Pancreas (tissue), 10 donors: ENCODE data around the gene DEFB108B. TPM values are rescaled to one million over a fixed set of nuclear protein-coding genes. Genes with fewer than 3 reads are reported as not detected.
A peak's percentile ranks its signal among the peaks of the same experiment; 100 is the strongest.
"Not testable (repeated sequence)": the region's sequence is repeated elsewhere in the genome, so short reads cannot be mapped to it uniquely, and the experiment has no call there.

Source experiments
- ATAC-seq, 4 donors: fragments of 200-7000 bp; cut with Tn5 transposase; one replicate each; pipeline versions ENCODE4 v1.8.0 to v1.9.1; 2020; ENCODE audit warnings: mild to moderate bottlenecking in 4 of 4, moderate library complexity in 4 of 4
- DNase-seq, 6 donors: peaks; one replicate each; pipeline ENCODE4 v3.0.0-alpha.2; 2020
- FAIRE-seq: peaks from 2 replicates; lab custom pipeline; 2012; peaks lifted over from hg19 to GRCh38; lab: Jason Lieb, UNC
- H3K27ac ChIP-seq, 4 donors: fragments of 200-600 bp; sonication (generic); 1 replicate in 3 of 4; 2 replicates in 1 of 4; pipeline versions ENCODE4 v1.5.0 to v1.8.0; 2020
- H3K27me3 ChIP-seq, 4 donors: fragments of 200-600 bp; one replicate each; pipeline ENCODE4 v1.8.0; 2021
- H3K36me3 ChIP-seq, 3 donors: fragments of 200-600 bp; sonication (generic) in 1 of 3; one replicate each; pipeline versions ENCODE4 v1.5.0 to v1.8.0; 2020 to 2021
- H3K4me1 ChIP-seq, 3 donors: fragments of 200-600 bp; one replicate each; pipeline ENCODE4 v1.8.0; 2021
- H3K4me3 ChIP-seq, 4 donors: fragments of 200-600 bp; sonication (generic) in 2 of 4; one replicate each; pipeline versions ENCODE4 v1.5.0 to v1.8.0; 2020 to 2021
- H3K9me3 ChIP-seq, 4 donors: fragments of 200-600 bp; one replicate each; pipeline ENCODE4 v1.8.0; 2021
- WGBS, 2 donors: extraction: QIAGEN DNeasy Blood & Tissue Kit; methylation state at CpG; one replicate each; pipeline ENCODE4 v1.1.7; 2013; 5-methylcytosine and 5-hydroxymethylcytosine counted together
- intact Hi-C, 3 donors: fragments of 100-400 bp; cut with DNase I; formaldehyde crosslinking; loops; one replicate each; pipeline versions ENCODE4 v1.11.1 to v1.14.2; 2022
- polyA plus RNA-seq, 2 donors: library from polyadenylated mRNA; stranded (reverse); fragments of 200-250 nt; gene quantifications; one replicate each; pipeline ENCODE4 v1.2.3, GENCODE V29; 2013
- total RNA-seq, 6 donors: library from RNA; stranded (reverse); fragmentation: NEBNext Ultra II Directional in 4 of 6; extraction: Animal tissue kit (Norgen Biotek cat#: 25700) in 4 of 6; gene quantifications; one replicate each; pipeline versions ENCODE4 v1.2.1 to v1.2.4, GENCODE V29; 2021 to 2023
- TF ChIP-seq, protein P1 (sequence below), 4 donors: fragments of 200-600 bp; sonication (generic) in 3 of 4; IDR thresholded peaks; one replicate each; pipeline versions ENCODE4 v1.5.0 to v1.8.0; 2021; ENCODE audit warnings: antibody characterized with exemption in 4 of 4
- donor health status: healthy with polysubstance abuse.
- donor health status: DM: no; HTN: no; CAD: no; lungs with moderate emphysema.
- donor health status: DM: no; HTN: no; CAD: no.
- donor health status: control.
- donor health status: control.
- donor health status: Bipolar disorder and iron deficiency.
- donor health status: DM: yes; HTN: yes; CAD: no.
- donor health status: DM: no; HTN: no; CAD: no.
- donor health status: DM: no; HTN: no; CAD: no.
- donor health status: DM: yes; HTN: yes; CAD: no.

Gene DEFB108B
- total and polyA plus RNA-seq, 8 donors, result not detected

DNA sequence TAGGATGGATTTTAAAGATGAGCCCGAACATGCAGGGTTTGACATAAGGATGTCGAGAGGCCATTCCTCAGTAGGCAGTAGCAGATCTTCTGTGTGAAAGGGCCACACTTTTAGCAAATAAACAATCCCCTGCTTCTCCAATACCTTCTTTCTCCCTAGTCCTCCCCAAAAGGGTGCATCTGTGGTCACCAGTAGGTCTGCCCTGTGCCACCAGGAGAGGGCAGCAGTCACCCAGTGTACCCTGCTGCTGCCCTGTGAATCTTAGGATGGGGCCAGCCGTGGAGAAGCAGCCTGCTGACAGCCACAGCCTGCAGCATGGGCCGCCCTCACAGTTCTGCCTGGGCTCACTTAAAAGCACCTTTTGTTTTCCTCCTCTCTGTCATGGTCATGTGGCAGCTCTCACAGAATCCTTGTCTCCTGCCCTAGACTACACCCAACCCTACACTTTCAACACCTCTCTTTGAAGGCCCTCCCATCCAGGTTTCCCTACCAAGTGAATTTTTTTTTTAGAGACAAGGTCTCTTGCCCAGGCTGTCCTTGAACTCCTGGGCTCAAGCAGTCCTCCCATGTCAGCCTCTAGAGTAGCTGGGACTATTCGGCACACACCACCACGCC, 40.3 kb upstream of the DEFB108B start:
- intact Hi-C loops, ATAC-seq, H3K4me1 ChIP-seq, H3K4me3 ChIP-seq, H3K9me3 ChIP-seq, H3K27me3 ChIP-seq, H3K36me3 ChIP-seq, H3K27ac ChIP-seq, FAIRE-seq: not testable (repeated sequence)
- peak in 4 of 6 donors; percentile 27 to 70 (median 62) for DNase-seq
- TF ChIP-seq, protein P1, sequence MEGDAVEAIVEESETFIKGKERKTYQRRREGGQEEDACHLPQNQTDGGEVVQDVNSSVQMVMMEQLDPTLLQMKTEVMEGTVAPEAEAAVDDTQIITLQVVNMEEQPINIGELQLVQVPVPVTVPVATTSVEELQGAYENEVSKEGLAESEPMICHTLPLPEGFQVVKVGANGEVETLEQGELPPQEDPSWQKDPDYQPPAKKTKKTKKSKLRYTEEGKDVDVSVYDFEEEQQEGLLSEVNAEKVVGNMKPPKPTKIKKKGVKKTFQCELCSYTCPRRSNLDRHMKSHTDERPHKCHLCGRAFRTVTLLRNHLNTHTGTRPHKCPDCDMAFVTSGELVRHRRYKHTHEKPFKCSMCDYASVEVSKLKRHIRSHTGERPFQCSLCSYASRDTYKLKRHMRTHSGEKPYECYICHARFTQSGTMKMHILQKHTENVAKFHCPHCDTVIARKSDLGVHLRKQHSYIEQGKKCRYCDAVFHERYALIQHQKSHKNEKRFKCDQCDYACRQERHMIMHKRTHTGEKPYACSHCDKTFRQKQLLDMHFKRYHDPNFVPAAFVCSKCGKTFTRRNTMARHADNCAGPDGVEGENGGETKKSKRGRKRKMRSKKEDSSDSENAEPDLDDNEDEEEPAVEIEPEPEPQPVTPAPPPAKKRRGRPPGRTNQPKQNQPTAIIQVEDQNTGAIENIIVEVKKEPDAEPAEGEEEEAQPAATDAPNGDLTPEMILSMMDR (IDR thresholded peaks at IDR 0.05), result peak; percentile 33 to 55 (median 50)
- WGBS, 2 donors, result 53 to 68% methylated on average over 5 to 6 of the region's 6 CpGs

DNA sequence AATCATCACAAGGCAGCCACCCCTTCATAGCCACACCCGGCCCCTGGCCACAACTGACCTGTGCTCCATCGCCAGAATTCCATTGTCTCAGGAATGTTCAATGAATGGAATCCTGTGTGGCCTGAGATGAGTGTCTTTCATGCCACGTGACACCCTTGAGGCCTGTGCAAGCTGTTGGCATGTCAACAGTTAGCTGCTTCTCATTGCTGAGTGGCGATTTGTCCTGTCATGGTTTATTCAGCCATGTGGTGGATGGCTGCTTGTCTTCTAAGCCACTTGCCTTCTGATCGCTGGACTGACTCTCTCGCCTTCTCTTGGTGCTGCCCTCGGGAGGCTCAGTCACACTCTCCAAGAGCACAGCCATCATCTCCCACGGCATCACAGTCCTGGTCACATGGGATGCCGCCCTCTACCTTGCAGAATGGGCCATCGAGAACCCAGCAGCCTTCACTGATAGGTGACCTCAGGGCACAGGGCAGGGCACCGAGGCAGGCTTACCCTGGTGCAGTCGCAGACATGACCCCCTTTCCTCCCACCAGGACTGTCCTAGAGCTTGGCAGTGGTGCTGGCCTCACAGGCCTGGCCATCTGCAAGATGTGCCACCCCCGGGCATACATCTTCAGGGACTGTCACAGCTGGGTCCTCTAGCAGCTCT, 38.5 kb upstream of the DEFB108B start:
- H3K9me3 ChIP-seq, H3K4me1 ChIP-seq, H3K27ac ChIP-seq, intact Hi-C loops, H3K27me3 ChIP-seq, H3K36me3 ChIP-seq, DNase-seq, H3K4me3 ChIP-seq, ATAC-seq, FAIRE-seq: not testable (repeated sequence)
- WGBS, 2 donors, result 85 to 92% methylated on average over 12 to 13 of the region's 13 CpGs

DNA sequence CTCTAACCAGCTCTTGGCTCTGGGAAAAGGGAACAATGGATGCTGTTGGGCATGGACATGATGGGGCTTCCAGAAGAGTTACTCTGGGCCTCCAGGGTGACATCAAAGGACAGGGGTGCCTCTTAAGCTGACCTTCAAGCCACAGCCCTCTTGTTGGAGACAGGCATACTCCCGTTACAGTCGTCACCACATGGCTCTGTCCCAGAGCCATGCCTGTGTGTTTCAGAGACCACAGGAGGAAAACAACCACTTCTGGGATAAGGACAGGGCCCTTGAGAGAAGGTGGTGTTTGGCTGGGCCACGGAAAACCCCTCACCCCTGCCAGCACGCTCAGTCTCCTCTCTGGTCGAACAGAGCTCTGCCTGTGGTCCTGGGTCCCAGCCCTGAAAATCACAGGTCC, 37.8 kb upstream of the DEFB108B start:
- H3K9me3 ChIP-seq, H3K27ac ChIP-seq, ATAC-seq, intact Hi-C loops, FAIRE-seq, DNase-seq, H3K27me3 ChIP-seq, H3K36me3 ChIP-seq, H3K4me3 ChIP-seq, H3K4me1 ChIP-seq: not testable (repeated sequence)
- WGBS, 2 donors, result 87 to 90% methylated on average over 5 of the region's 5 CpGs

DNA sequence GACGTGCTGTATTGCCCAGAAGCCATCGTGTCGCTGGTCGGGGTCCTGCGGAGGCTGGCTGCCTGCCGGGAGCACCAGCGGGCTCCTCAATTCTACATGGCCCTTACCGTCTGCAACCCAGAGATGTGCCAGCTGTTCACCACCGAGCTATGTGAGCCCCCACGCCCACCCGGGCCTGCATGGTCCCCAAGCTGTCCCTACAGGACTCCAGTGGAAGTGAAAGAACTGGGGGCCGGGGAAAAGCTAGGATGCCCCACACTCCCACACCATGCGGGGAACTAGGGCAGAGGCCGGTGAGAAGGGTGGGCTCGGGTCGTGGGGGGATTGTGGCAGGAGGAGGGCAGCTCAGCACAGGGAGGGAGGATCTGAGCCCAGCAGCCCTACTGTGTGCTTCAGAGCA, 37.0 kb upstream of the DEFB108B start:
- DNase-seq, H3K27me3 ChIP-seq: not testable (repeated sequence)

DNA sequence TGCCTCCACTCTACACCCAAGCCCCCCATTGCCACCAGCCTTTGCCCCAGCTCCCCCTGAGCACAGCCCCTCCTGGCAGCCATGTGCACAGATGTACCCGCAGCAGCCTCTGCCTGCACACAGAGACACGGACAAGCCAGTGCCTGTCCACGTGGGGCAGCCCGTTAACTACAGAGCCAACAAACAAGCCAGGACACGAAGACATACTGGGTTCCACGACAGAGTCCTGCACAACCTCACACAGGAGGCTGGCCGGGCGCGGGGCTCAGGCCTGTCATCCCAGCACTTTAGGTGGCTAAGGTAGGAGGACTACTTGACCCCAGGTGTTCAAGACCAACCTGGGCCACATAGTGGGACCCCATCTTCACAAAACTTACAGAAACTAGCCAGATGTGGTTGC, 36.2 kb upstream of the DEFB108B start:
- DNase-seq, H3K27me3 ChIP-seq, intact Hi-C loops, H3K4me1 ChIP-seq, H3K4me3 ChIP-seq, H3K9me3 ChIP-seq, ATAC-seq, H3K36me3 ChIP-seq, H3K27ac ChIP-seq, FAIRE-seq: not testable (repeated sequence)
- WGBS, 2 donors, result 92 to 96% methylated on average over 9 of the region's 9 CpGs

More for the DNA sequence above, 37.0 kb upstream of the DEFB108B start:
- H3K36me3 ChIP-seq, H3K27ac ChIP-seq, H3K9me3 ChIP-seq, intact Hi-C loops, FAIRE-seq, ATAC-seq, H3K4me1 ChIP-seq, H3K4me3 ChIP-seq: not testable (repeated sequence)
- 85 to 89% methylated on average over 16 of the region's 16 CpGs for WGBS, 2 donors

DNA sequence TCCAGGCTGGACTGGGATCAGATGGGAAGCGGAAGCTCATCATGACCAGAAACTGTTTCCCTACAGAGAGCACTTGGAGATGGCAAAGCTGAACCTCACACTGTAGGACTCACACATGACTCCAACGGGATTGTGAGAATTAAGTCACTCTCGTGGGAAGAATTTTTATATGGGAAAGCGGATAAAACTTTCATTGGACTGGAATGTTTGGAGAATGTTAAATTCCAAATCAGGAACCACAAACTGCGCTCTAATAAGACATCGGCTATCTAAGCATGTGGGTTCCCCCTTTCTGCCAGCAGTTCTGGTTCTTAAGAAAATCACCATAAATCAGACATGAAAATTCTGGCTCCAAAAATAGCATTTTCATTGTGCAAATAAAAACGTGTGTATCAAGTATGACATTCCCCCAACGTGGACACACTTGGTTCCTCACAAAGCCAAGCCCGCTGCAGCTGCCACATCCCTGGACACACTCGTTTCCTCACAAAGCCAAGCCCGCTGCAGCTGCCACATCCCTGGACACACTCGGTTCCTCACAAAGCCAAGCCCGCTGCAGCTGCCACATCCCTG, 33.4 kb upstream of the DEFB108B start:
- FAIRE-seq, DNase-seq, H3K36me3 ChIP-seq, intact Hi-C loops, H3K27ac ChIP-seq, H3K9me3 ChIP-seq, H3K4me1 ChIP-seq, H3K4me3 ChIP-seq, ATAC-seq, H3K27me3 ChIP-seq: not testable (repeated sequence)
- WGBS, 2 donors, result 81 to 85% methylated on average over 13 of the region's 13 CpGs

DNA sequence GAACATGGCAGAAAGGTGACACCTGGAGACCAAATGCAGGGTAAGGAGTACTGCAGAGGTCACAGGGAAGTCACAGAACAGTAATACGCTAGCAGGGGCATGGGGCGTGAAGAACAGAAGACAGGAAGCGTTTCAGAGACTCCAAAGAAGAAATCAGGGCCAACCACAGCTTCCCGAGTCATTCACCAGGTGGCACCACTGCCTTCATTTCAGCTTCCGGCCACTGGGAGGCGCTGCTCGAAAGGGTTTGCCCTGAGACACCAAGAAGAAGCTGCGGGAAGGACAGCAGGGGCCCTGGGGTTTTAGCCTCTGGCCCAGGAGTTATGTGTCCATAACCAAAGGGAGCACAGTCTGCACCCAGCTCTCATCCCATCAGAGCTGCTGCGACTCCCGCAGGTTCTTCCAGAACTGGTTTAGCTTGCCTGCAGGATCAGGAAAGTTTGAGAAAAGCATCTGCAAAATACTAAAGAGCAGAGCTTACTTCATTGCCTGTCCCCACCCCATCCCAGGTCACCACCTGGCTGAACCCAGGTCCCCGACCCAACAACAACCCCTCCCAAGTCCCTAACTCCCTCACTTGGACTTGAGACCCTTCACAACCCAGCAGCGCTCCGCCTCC, 32.6 kb upstream of the DEFB108B start:
- H3K9me3 ChIP-seq, intact Hi-C loops, H3K27me3 ChIP-seq, H3K36me3 ChIP-seq, H3K4me3 ChIP-seq, FAIRE-seq, H3K4me1 ChIP-seq, H3K27ac ChIP-seq: not testable (repeated sequence)
- 39 to 45% methylated on average over 13 of the region's 13 CpGs for WGBS, 2 donors
- DNase-seq (peak; percentile 45 to 86 (median 68)), ATAC-seq (peak in 1 of 4 donors; percentile 34)
- TF ChIP-seq, protein P1 (IDR thresholded peaks at IDR 0.05), result peak; percentile 36 to 61 (median 50)

DNA sequence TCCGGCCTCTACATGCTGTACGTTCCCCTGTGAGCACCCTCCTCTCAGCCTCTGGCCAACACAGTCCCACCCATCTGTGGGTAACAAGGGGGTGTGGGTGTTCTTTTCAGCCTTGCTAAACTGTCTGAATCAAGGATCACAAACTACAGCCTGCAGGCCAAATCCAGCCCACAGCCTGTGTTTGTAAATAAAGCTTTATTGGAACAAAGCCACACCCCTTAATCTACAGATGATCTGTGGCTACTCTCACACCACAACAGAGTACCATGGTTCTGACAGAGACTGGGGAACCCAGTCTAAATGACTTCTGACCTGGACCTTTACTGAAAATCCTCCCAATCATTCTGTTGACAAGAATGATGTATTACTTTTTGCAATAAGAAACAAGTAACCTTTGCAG, 32.0 kb upstream of the DEFB108B start:
- FAIRE-seq, H3K4me3 ChIP-seq, ATAC-seq, H3K36me3 ChIP-seq, DNase-seq, intact Hi-C loops, H3K9me3 ChIP-seq, H3K27ac ChIP-seq, H3K4me1 ChIP-seq, H3K27me3 ChIP-seq: not testable (repeated sequence)
- WGBS, 2 donors, result 88 to 89% methylated on average over 1 to 2 of the region's 2 CpGs

DNA sequence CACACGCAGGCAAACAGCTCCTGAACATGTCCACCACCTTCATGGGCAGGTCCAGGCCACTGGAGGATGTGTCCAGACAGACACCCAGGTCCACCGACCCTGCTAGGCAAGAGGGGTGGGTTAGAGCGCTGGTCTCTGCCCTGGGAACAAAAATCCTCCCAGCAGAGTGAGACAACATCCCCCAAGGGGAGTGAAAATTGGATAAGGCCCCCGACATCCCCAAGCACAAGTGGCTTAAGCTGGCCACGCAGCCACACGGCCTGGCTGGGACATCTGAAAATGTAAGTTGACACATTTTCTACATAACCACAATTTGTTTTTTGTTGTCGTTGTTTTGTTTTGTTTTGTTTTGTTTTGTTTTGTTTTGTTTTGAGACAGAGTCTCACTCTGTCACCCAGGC, 30.1 kb upstream of the DEFB108B start:
- H3K27me3 ChIP-seq, FAIRE-seq, ATAC-seq, H3K27ac ChIP-seq, H3K9me3 ChIP-seq, H3K36me3 ChIP-seq, H3K4me1 ChIP-seq, DNase-seq, intact Hi-C loops, H3K4me3 ChIP-seq: not testable (repeated sequence)
- 74 to 80% methylated on average over 7 of the region's 7 CpGs for WGBS, 2 donors
